Astrocyte (in vitro differentiated cells and primary cell): ENCODE data around the gene ITPKA. TPM values are rescaled to one million over a fixed set of nuclear protein-coding genes. Genes with fewer than 3 reads are reported as not detected.

ENCODE experiments used
- DNase-seq: peaks from one replicate; pipeline ENCODE4 v3.0.0-alpha.2; 2010; ENCODE audit warnings: low read depth
- FAIRE-seq: peaks from 2 replicates; lab custom pipeline; 2011; peaks lifted over from hg19 to GRCh38; lab: Jason Lieb, UNC
- H2AFZ ChIP-seq: 2 replicates; pipeline ENCODE4 v1.6.0; 2012; ENCODE audit warnings: low read depth, low read length, inconsistent platforms
- H3K27ac ChIP-seq: 2 replicates; pipeline ENCODE4 v1.5.1; 2011; ENCODE audit warnings: low read depth, low read length, inconsistent platforms
- H3K27me3 ChIP-seq: 2 replicates; pipeline ENCODE4 v1.6.0; 2011; ENCODE audit warnings: low read length, inconsistent platforms; ENCODE audit not compliant: insufficient read depth
- H3K36me3 ChIP-seq: 2 replicates; pipeline ENCODE4 v1.5.1; 2011; ENCODE audit warnings: low read length, inconsistent platforms; ENCODE audit not compliant: insufficient read depth
- H3K4me1 ChIP-seq: 2 replicates; pipeline ENCODE4 v1.5.1; 2011; ENCODE audit warnings: low read length, inconsistent platforms; ENCODE audit not compliant: insufficient read depth
- H3K4me2 ChIP-seq: 2 replicates; pipeline ENCODE4 v1.6.0; 2012; ENCODE audit warnings: low read length, inconsistent platforms
- H3K4me3 ChIP-seq: 2 replicates; pipeline ENCODE4 v1.5.1; 2011; ENCODE audit warnings: low read depth, mild to moderate bottlenecking, low read length, inconsistent platforms; ENCODE audit not compliant: insufficient read depth
- H3K79me2 ChIP-seq: 2 replicates; pipeline ENCODE4 v1.6.0; 2012; ENCODE audit warnings: mild to moderate bottlenecking, low read length, inconsistent platforms; ENCODE audit not compliant: insufficient read depth
- H3K9ac ChIP-seq: 2 replicates; pipeline ENCODE4 v1.6.0; 2012; ENCODE audit warnings: mild to moderate bottlenecking, low read length, inconsistent platforms
- H3K9me3 ChIP-seq: 2 replicates; pipeline ENCODE4 v1.5.1; 2012; ENCODE audit warnings: low read depth, mild to moderate bottlenecking, low read length, inconsistent platforms; ENCODE audit not compliant: insufficient read depth
- H4K20me1 ChIP-seq: 2 replicates; pipeline ENCODE4 v1.6.0; 2012; ENCODE audit warnings: low read length, inconsistent platforms; ENCODE audit not compliant: insufficient read depth
- H3K27ac Mint-ChIP-seq: one replicate; pipeline ENCODE4 v1.8.0; 2021; ENCODE audit warnings: mild to moderate bottlenecking, mixed read lengths; ENCODE audit not compliant: unreplicated experiment
- H3K27me3 Mint-ChIP-seq: one replicate; pipeline ENCODE4 v1.8.0; 2021; ENCODE audit warnings: low read depth, mixed read lengths; ENCODE audit not compliant: unreplicated experiment
- H3K36me3 Mint-ChIP-seq: one replicate; pipeline ENCODE4 v1.8.0; 2021; ENCODE audit warnings: low read depth, mixed read lengths; ENCODE audit not compliant: unreplicated experiment
- H3K4me1 Mint-ChIP-seq: one replicate; pipeline ENCODE4 v1.8.0; 2021; ENCODE audit warnings: low read depth, mixed read lengths; ENCODE audit not compliant: unreplicated experiment
- H3K4me3 Mint-ChIP-seq: one replicate; pipeline ENCODE4 v1.8.0; 2021; ENCODE audit warnings: mild to moderate bottlenecking, moderate library complexity, mixed read lengths; ENCODE audit not compliant: unreplicated experiment
- H3K9me3 Mint-ChIP-seq: one replicate; pipeline ENCODE4 v1.8.0; 2021; ENCODE audit warnings: mild to moderate bottlenecking, mixed read lengths; ENCODE audit not compliant: unreplicated experiment
- EZH2 ChIP-seq: IDR thresholded peaks from 2 replicates; pipeline ENCODE4 v1.6.1; 2012; ENCODE audit warnings: mild to moderate bottlenecking, low read length, inconsistent platforms; ENCODE audit not compliant: insufficient read depth
- total RNA-seq: library from RNA; stranded (reverse); gene quantifications from 2 replicates; pipeline ENCODE4 v1.2.1, GENCODE V29; 2021
- TF ChIP-seq, protein P1 (sequence below): IDR thresholded peaks from 2 replicates; pipeline ENCODE4 v1.5.1; 2011; ENCODE audit warnings: low read depth, mild to moderate bottlenecking, inconsistent platforms, low read length, moderate library complexity; ENCODE audit not compliant: insufficient read depth

Gene ITPKA
- total RNA-seq, 1 donor from 2014 or later, result 1.2 TPM

DNA sequence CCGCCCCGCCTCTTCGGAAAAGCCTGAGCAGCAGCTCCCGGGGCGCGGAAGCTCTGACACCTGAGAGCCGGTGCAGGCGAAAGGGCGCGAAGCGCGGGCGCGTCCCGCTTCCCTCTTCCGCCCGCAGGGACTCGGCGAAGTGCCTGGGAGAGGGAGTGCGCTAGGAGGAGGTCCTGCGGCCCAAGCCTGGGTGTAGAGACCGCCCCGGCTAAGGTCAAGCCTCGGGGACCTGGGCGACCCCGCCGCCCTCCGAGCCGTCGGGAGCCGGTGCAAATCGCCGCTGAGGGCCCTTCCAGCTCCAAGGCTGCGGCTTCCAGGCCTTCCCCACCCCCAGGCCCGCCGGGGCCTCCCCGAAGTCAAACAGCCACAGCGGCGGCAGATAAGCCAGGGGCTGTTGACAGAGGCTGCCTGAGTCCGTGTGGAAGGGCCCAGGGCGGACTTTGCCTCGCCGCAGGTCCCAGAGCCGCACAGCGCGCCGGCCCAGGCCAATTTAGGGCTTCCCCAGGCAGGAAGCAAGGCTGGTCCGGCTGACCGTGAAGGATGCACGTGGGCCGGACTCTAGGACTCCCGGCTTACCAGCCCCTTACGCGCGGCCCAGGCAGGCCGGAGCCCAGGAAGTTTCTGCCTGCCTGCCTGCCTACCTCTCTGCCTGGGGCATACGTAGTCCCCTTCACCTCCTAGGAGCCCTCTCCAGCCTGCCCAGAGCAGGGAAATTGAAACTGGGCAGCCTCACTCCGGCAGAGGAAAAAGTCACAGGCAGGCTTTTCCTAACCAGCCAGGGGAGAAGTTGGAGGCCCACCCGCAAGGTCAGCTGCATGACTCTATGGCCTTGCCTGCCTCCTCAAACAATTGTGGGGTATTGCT, 2.3 kb downstream of the ITPKA start:
- no peak overlapping the region for H3K27ac Mint-ChIP-seq
- H3K4me3 Mint-ChIP-seq, result no peak overlapping the region
- FAIRE-seq, result no peak
- peak overlapping the region; percentile 26 for H2AFZ ChIP-seq
- H3K4me2 ChIP-seq, result peak overlapping the region; percentile 94
- H3K9me3 Mint-ChIP-seq, result no peaks in the 10 kb centered on the region
- DNase-seq, result no peak
- H3K27ac ChIP-seq, result no peak overlapping the region
- no peaks in the 10 kb centered on the region for H3K79me2 ChIP-seq
- no peaks in the 10 kb centered on the region for H4K20me1 ChIP-seq
- H3K36me3 ChIP-seq, result no peaks in the 10 kb centered on the region
- H3K4me1 ChIP-seq, result peaks cover 37% of the 10 kb centered on the region
- H3K4me1 Mint-ChIP-seq, result peaks cover 15% of the 10 kb centered on the region
- peaks cover 8% of the 10 kb centered on the region for H3K36me3 Mint-ChIP-seq
- H3K9ac ChIP-seq, result no peak overlapping the region
- H3K9me3 ChIP-seq, result no peaks in the 10 kb centered on the region
- H3K4me3 ChIP-seq, result no peak overlapping the region
- TF ChIP-seq, protein P1, sequence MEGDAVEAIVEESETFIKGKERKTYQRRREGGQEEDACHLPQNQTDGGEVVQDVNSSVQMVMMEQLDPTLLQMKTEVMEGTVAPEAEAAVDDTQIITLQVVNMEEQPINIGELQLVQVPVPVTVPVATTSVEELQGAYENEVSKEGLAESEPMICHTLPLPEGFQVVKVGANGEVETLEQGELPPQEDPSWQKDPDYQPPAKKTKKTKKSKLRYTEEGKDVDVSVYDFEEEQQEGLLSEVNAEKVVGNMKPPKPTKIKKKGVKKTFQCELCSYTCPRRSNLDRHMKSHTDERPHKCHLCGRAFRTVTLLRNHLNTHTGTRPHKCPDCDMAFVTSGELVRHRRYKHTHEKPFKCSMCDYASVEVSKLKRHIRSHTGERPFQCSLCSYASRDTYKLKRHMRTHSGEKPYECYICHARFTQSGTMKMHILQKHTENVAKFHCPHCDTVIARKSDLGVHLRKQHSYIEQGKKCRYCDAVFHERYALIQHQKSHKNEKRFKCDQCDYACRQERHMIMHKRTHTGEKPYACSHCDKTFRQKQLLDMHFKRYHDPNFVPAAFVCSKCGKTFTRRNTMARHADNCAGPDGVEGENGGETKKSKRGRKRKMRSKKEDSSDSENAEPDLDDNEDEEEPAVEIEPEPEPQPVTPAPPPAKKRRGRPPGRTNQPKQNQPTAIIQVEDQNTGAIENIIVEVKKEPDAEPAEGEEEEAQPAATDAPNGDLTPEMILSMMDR, result no peak
- TF ChIP-seq EZH2, result no peak
- H3K27me3 Mint-ChIP-seq, result peaks cover 60% of the 10 kb centered on the region
- peaks cover 48% of the 10 kb centered on the region for H3K27me3 ChIP-seq

DNA sequence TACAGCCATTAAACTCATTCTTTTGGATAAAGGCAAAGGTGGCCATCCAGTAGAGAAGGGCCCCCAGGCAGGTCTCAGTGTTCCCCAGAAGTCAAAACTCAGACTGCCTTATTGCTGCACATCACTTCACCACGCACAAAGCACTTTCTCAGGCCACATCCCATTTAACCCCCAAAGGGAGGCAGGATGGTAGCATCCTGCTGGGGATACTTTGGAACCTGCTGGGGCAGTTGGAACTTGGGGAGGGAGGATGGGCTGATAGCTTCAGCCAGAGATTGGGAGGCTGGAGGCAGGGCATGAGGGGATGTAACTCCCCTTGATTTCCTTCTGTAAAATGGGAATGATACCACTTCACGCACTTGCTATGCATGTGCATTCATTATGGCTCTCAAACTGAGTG, 5.0 kb downstream of the ITPKA start:
- no peak overlapping the region for H2AFZ ChIP-seq
- H3K27ac Mint-ChIP-seq, result peak overlapping the region; percentile 41

More for the DNA sequence above, 5.0 kb downstream of the ITPKA start:
- Histone ChIP-seq H4K20me1 (peaks cover 3% of the 10 kb centered on the region), H3K27me3 (peaks cover 68% of the 10 kb centered on the region), H3K4me3 (no peak overlapping the region), H3K9ac (no peak overlapping the region), H3K79me2 (no peaks in the 10 kb centered on the region), H3K4me2 (no peak overlapping the region), H3K36me3 (no peaks in the 10 kb centered on the region), H3K27ac (no peak overlapping the region), H3K4me1 (peaks cover 32% of the 10 kb centered on the region), H3K9me3 (no peaks in the 10 kb centered on the region)
- no peak for DNase-seq
- Mint-ChIP-seq H3K27me3 (peaks cover 68% of the 10 kb centered on the region), H3K4me3 (no peak overlapping the region), H3K4me1 (peaks cover 5% of the 10 kb centered on the region), H3K36me3 (peaks cover 4% of the 10 kb centered on the region), H3K9me3 (no peaks in the 10 kb centered on the region)
- TF ChIP-seq, protein P1, result no peak
- no peak for TF ChIP-seq EZH2
- no peak for FAIRE-seq
